GM23248 (cell line): ENCODE measurements around the gene ZNF526.

Experiments
- EZH2 ChIP-seq: fragments of 200-600 bp; sonication (generic); IDR thresholded peaks from 2 replicates; pipeline ENCODE4 v1.6.1; 2018; ENCODE audit warnings: antibody characterized with exemption, mild to moderate bottlenecking; ENCODE audit not compliant: insufficient read depth, poor library complexity, severe bottlenecking
- EZH2phosphoT487 ChIP-seq: fragments of 200-600 bp; sonication (generic); IDR thresholded peaks from 2 replicates; pipeline ENCODE4 v1.6.1; 2018; ENCODE audit warnings: antibody characterized with exemption, moderate library complexity, mild to moderate bottlenecking, low read depth; ENCODE audit not compliant: insufficient read depth

GRCh38 chr19:42276284-42276683 is 56.2 kb downstream of the ZNF526 start:
- no peak for TF ChIP-seq EZH2phosphoT487
- TF ChIP-seq EZH2 = no peak
